ENCODE results near the gene TTC4. TPM values are rescaled to one million over a fixed set of nuclear protein-coding genes. Genes with fewer than 3 reads are reported as not detected.
"Not testable (repeated sequence)": the region's sequence is repeated elsewhere in the genome, so short reads cannot be mapped to it uniquely, and the experiment has no call there.

Gene TTC4
- total and polyA plus RNA-seq, 5 donors = 10.1 to 14.5 (median 13.1) TPM

DNA sequence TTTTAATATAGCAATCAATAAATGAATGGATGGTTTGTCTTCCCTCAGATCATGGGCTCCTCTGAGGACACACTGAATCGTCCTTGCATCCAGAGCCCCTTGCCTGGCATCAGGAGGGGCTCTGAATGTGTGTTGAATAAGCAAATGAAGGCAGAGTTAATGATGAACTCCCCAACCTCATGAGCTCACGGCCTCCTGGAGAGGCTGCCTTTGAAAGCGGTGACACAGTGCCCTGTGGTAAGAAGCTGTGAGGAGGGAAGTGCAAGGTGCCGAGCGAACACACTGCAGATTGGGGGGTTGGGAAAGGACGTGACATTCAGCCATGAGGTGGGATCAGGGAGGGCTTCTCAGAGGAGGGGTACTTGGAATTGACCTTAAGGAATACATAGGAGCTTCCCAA is 51.9 kb downstream of the TTC4 start:
- DNase-seq (no peak), ATAC-seq (no peak)
- Histone ChIP-seq H3K4me3 (ENCODE audit: low read length) (no peak overlapping the region), H3K4me1 (ENCODE audit: control insufficient read depth, insufficient read depth, low read length) (no peaks in the 10 kb centered on the region), H3K27me3 (ENCODE audit: control insufficient read depth, insufficient read depth) (no peaks in the 10 kb centered on the region), H3K27ac (ENCODE audit: low read length) (no peak overlapping the region), H3K9me3 (ENCODE audit: control insufficient read depth, low read length) (no peaks in the 10 kb centered on the region)
- 39% methylated on average over 6 of the region's 6 CpGs for WGBS
- intact Hi-C loops (cut with DNase I) = no loop called here

- Histone ChIP-seq H3K4me3 (ENCODE audit: low read length) (no peak overlapping the region), H3K4me1 (ENCODE audit: control insufficient read depth, insufficient read depth, low read length) (no peaks in the 10 kb centered on the region), H3K9me3 (ENCODE audit: control insufficient read depth, low read length) (no peaks in the 10 kb centered on the region), H3K27me3 (ENCODE audit: control insufficient read depth, insufficient read depth) (no peaks in the 10 kb centered on the region), H3K27ac (ENCODE audit: low read length) (no peak overlapping the region)
- WGBS = 78% methylated on average over 5 of the region's 5 CpGs
- ATAC-seq = no peak
- intact Hi-C loops (cut with DNase I) = no loop called here
- no peak for DNase-seq
Observed at GRCh38 chr1:54768093-54768492, 52.4 kb downstream of the TTC4 start.

GRCh38 chr1:54772951-54773350 is 57.3 kb downstream of the TTC4 start:
- intact Hi-C loops (cut with DNase I) = no loop called here

DNA sequence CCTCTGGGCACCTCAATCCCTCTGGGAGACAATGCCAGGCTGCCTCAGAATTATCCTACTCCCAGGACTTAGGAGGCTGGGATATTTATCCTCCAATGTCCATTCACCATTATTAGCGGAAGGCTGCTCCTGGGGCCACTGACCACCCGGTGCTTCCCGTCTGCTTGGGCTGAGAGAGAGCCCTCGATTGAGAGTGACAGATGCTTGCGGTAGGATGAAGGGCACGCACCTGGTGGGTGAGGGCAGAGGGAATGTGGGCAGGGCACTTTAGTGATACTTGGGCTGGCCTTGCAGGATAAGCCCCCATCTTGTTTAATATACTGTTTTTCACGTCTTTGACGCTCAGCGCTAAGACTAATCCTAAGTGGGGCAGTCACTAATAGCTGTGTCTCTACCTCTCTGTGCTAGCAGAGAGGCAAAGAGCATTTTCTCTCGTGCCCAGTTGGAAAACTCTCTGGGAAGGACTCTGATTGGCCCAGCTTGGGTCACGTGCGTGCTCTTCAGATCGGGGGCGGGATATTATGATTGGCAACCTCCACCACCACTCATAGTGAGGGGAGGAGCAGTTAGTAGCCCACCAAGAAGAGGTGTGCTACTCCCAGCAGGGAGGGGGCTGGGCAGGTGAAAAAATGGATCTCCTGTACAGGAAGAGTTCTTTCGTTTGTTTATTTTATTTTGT is 59.3 kb downstream of the TTC4 start:
- Histone ChIP-seq H3K4me3 (ENCODE audit: low read length) (no peak overlapping the region), H3K27ac (ENCODE audit: low read length) (no peak overlapping the region), H3K4me1 (ENCODE audit: control insufficient read depth, insufficient read depth, low read length) (no peaks in the 10 kb centered on the region), H3K9me3 (ENCODE audit: control insufficient read depth, low read length) (no peaks in the 10 kb centered on the region), H3K27me3 (ENCODE audit: control insufficient read depth, insufficient read depth) (no peaks in the 10 kb centered on the region)
- DNase-seq (no peak), ATAC-seq (no peak)
- 49% methylated on average over 15 of the region's 15 CpGs for WGBS
- intact Hi-C loops (cut with DNase I) = no loop called here

More at GRCh38 chr1:54772951-54773350, 57.3 kb downstream of the TTC4 start:
- no peak for ATAC-seq
- no peak overlapping the region for H3K27ac ChIP-seq (ENCODE audit: low read length)
- no peak overlapping the region for H3K4me3 ChIP-seq (ENCODE audit: low read length)
- no peak for DNase-seq
- 89% methylated on average over 2 of the region's 2 CpGs for WGBS
- H3K9me3 ChIP-seq (ENCODE audit: control insufficient read depth, low read length) = no peaks in the 10 kb centered on the region
- H3K27me3 ChIP-seq (ENCODE audit: control insufficient read depth, insufficient read depth) = no peaks in the 10 kb centered on the region
- H3K4me1 ChIP-seq (ENCODE audit: control insufficient read depth, insufficient read depth, low read length) = no peaks in the 10 kb centered on the region

- H3K9me3 ChIP-seq (ENCODE audit: control insufficient read depth, low read length); H3K4me1 ChIP-seq (ENCODE audit: control insufficient read depth, insufficient read depth, low read length); H3K27me3 ChIP-seq (ENCODE audit: control insufficient read depth, insufficient read depth); intact Hi-C loops (cut with DNase I); ATAC-seq; H3K27ac ChIP-seq (ENCODE audit: low read length); H3K4me3 ChIP-seq (ENCODE audit: low read length); DNase-seq: not testable (repeated sequence)
- 72% methylated on average over 16 of the region's 16 CpGs for WGBS
Observed at GRCh38 chr1:54775828-54776721, 60.4 kb downstream of the TTC4 start.

- H3K27me3 ChIP-seq (ENCODE audit: control insufficient read depth, insufficient read depth) = no peaks in the 10 kb centered on the region
- no peaks in the 10 kb centered on the region for H3K4me1 ChIP-seq (ENCODE audit: control insufficient read depth, insufficient read depth, low read length)
- 75% methylated on average over 4 of the region's 4 CpGs for WGBS
- H3K4me3 ChIP-seq (ENCODE audit: low read length) = no peak overlapping the region
- ATAC-seq (no peak), DNase-seq (no peak)
- intact Hi-C loops (cut with DNase I) = no loop called here
- H3K27ac ChIP-seq (ENCODE audit: low read length) = no peak overlapping the region
- H3K9me3 ChIP-seq (ENCODE audit: control insufficient read depth, low read length) = no peaks in the 10 kb centered on the region
Observed at GRCh38 chr1:54777011-54777410, 61.4 kb downstream of the TTC4 start.

DNA sequence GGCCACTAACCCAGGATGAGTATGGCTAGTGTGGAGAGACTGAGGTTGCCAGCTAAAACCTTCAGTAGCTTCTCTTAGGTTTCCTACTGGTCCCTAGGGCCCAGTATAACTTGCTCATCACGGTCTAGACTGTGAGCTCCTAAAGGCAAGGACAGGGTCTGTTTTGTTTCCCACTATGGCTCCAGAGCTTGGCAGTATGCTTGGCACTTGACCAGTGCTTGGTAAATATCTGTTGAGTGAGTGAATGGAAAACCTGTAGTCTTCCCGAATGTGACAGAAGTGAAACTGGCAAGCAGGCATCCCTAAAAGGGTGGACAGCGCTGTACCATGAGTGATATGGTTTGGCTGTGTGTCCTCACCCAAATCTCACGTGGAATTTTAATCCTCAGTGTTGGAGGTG is 61.8 kb downstream of the TTC4 start:
- Histone ChIP-seq H3K9me3 (ENCODE audit: control insufficient read depth, low read length) (no peaks in the 10 kb centered on the region), H3K27ac (ENCODE audit: low read length) (no peak overlapping the region), H3K4me3 (ENCODE audit: low read length) (no peak overlapping the region), H3K4me1 (ENCODE audit: control insufficient read depth, insufficient read depth, low read length) (no peaks in the 10 kb centered on the region), H3K27me3 (ENCODE audit: control insufficient read depth, insufficient read depth) (no peaks in the 10 kb centered on the region)
- WGBS = 66% methylated on average over 4 of the region's 4 CpGs
- ATAC-seq = no peak
- intact Hi-C loops (cut with DNase I) = no loop called here
- no peak for DNase-seq

GRCh38 chr1:54781023-54781723 is 65.5 kb downstream of the TTC4 start:
- DNase-seq (no peak), ATAC-seq (peak; percentile 37 to 40)
- Histone ChIP-seq H3K4me1 (ENCODE audit: control insufficient read depth, insufficient read depth, low read length) (no peaks in the 10 kb centered on the region), H3K9me3 (ENCODE audit: control insufficient read depth, low read length) (no peaks in the 10 kb centered on the region), H3K27ac (ENCODE audit: low read length) (no peak overlapping the region), H3K4me3 (ENCODE audit: low read length) (no peak overlapping the region), H3K27me3 (ENCODE audit: control insufficient read depth, insufficient read depth) (no peaks in the 10 kb centered on the region)
- 17% methylated on average over 74 of the region's 74 CpGs for WGBS
- intact Hi-C loops (cut with DNase I) = no loop called here

DNA sequence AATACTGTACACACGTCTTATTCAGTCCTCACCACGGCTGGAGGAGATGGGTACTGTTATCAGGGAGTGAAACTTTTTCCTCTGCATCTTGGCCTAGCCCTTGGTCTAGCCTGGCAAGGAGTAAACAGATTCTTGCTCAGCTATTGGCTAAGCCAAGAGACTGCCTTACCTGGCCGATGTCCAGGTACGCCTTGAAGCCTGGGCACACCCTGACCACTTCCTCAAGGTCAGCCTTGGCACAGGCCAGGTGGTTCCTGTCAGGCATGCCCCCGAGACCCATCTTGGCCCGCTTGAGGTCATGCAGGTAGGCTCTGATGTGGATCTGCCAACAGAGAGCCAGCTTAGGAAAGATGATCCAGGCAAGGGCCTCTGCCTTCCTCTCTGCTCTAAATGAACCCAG is 66.5 kb downstream of the TTC4 start:
- intact Hi-C loops (cut with DNase I) = no loop called here
- Histone ChIP-seq H3K4me3 (ENCODE audit: low read length) (no peak overlapping the region), H3K27me3 (ENCODE audit: control insufficient read depth, insufficient read depth) (no peaks in the 10 kb centered on the region), H3K27ac (ENCODE audit: low read length) (no peak overlapping the region), H3K4me1 (ENCODE audit: control insufficient read depth, insufficient read depth, low read length) (no peaks in the 10 kb centered on the region), H3K9me3 (ENCODE audit: control insufficient read depth, low read length) (no peaks in the 10 kb centered on the region)
- DNase-seq (no peak), ATAC-seq (no peak)
- WGBS = 79% methylated on average over 6 of the region's 6 CpGs

GRCh38 chr1:54782588-54782987 is 66.9 kb downstream of the TTC4 start:
- ATAC-seq = no peak
- Histone ChIP-seq H3K4me3 (ENCODE audit: low read length) (no peak overlapping the region), H3K27me3 (ENCODE audit: control insufficient read depth, insufficient read depth) (no peaks in the 10 kb centered on the region), H3K9me3 (ENCODE audit: control insufficient read depth, low read length) (no peaks in the 10 kb centered on the region), H3K27ac (ENCODE audit: low read length) (no peak overlapping the region), H3K4me1 (ENCODE audit: control insufficient read depth, insufficient read depth, low read length) (no peaks in the 10 kb centered on the region)
- 67% methylated on average over 2 of the region's 2 CpGs for WGBS
- intact Hi-C loops (cut with DNase I) = no loop called here
- DNase-seq = no peak

DNA sequence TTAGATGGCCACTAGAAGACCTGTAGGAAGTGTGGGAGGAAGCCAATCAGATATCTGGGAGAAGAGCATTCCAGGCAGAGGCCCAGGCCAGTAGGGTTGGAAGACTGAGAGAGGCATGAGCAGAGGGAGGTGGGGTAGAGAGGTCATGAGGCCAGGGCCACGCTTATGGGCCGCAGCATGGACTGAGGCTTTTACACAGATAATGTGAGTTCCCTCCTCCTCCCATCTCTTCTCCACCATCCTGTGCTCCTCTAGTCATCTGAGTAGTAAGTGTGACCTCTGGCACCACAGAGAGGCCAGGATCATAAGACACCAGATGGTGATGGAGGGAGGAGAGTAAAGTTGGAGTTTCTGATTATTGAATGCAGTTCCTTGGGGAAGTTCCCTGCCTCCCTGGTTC is 68.4 kb downstream of the TTC4 start:
- ATAC-seq (no peak), DNase-seq (no peak)
- Histone ChIP-seq H3K27me3 (ENCODE audit: control insufficient read depth, insufficient read depth) (no peaks in the 10 kb centered on the region), H3K9me3 (ENCODE audit: control insufficient read depth, low read length) (no peaks in the 10 kb centered on the region), H3K27ac (ENCODE audit: low read length) (no peak overlapping the region), H3K4me1 (ENCODE audit: control insufficient read depth, insufficient read depth, low read length) (no peaks in the 10 kb centered on the region), H3K4me3 (ENCODE audit: low read length) (no peak overlapping the region)
- intact Hi-C loops (cut with DNase I) = no loop called here
- 56% methylated on average over 2 of the region's 2 CpGs for WGBS

Data from right cardiac atrium (tissue), 5 donors.